Colonic mucosa (tissue), 4 donors: ENCODE data around the gene EEFSEC. TPM values are rescaled to one million over a fixed set of nuclear protein-coding genes. Genes with fewer than 3 reads are reported as not detected.

Source experiments
- DNase-seq: peaks from one replicate; pipeline ENCODE4 v3.0.0-alpha.2; 2020
- H3K27ac ChIP-seq: fragments of 200-600 bp; one replicate; pipeline ENCODE4 v1.8.0; 2021
- H3K27me3 ChIP-seq: fragments of 200-600 bp; one replicate; pipeline ENCODE4 v1.8.0; 2021
- H3K36me3 ChIP-seq: fragments of 200-600 bp; one replicate; pipeline ENCODE4 v1.8.0; 2021
- H3K4me1 ChIP-seq: fragments of 200-600 bp; one replicate; pipeline ENCODE4 v1.8.0; 2021; ENCODE audit warnings: mild to moderate bottlenecking
- H3K4me3 ChIP-seq: fragments of 200-600 bp; one replicate; pipeline ENCODE4 v1.8.0; 2021
- H3K9ac ChIP-seq, 2 donors: one replicate each; pipeline ENCODE4 v1.7.0; 2013; ENCODE audit warnings: control low read depth in 2 of 2, low read depth in 2 of 2, low read length in 2 of 2
- H3K9me3 ChIP-seq: fragments of 200-600 bp; one replicate; pipeline ENCODE4 v1.8.0; 2021
- CTCF ChIP-seq: fragments of 200-600 bp; IDR thresholded peaks from one replicate; pipeline ENCODE4 v1.8.0; 2022; ENCODE audit warnings: antibody characterized with exemption, mild to moderate bottlenecking
- intact Hi-C: fragments of 100-400 bp; cut with DNase I; formaldehyde crosslinking; loops from one replicate; pipeline ENCODE4 v1.14.1; 2022
- total RNA-seq, 2 donors: library from RNA; stranded (reverse); fragmentation: NEBNext Ultra II Directional in 1 of 2; extraction: Animal tissue kit (Norgen Biotek cat#: 25700) in 1 of 2; gene quantifications; one replicate each; pipeline ENCODE4 v1.2.1, GENCODE V29; 2021
- donor health status: healthy.
- donor health status: DM: no; HTN: no; CAD: no.
- donor health status: DM: no; HTN: no; CAD: no.

The EEFSEC gene
- total RNA-seq, 2 donors from 2014 or later = 8.6 to 16.6 TPM

DNA sequence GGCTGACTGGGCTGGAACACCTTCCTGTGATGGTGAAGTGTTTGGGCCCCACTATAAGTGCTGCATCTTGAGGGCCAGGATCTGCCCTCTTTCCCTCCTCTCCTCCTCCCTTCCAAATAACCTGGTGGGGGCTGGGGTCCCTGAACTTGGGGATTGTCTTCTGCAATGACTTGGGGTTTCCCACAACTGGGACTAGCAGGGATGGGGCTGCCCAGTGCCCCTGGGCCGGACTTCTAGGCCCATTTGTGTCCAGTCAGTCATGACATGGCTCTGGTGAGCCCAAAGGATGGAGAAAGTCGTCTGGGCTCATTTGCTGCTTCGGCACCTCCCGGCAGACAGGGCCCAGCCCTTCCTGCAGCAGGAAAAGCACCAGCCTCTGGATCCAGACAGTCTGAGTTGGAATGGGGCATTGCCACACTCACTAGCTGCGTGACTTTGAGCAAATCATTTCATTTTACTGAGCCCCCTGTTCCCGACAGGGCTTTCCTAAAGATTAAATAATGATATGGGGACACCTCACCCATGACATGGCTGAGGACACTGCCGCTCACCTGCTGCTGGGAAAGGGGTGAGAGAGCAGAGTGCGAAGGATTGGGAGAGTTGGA is 200.2 kb downstream of the EEFSEC start:
- intact Hi-C loops = no loop called here
- H3K9me3 ChIP-seq = no peaks in the 10 kb centered on the region
- H3K9ac ChIP-seq = no peak overlapping the region
- no peaks in the 10 kb centered on the region for H3K36me3 ChIP-seq
- H3K4me1 ChIP-seq = no peaks in the 10 kb centered on the region
- no peak for TF ChIP-seq CTCF
- H3K27ac ChIP-seq = no peak overlapping the region
- H3K27me3 ChIP-seq = no peaks in the 10 kb centered on the region
- DNase-seq = no peak
- no peak overlapping the region for H3K4me3 ChIP-seq

DNA sequence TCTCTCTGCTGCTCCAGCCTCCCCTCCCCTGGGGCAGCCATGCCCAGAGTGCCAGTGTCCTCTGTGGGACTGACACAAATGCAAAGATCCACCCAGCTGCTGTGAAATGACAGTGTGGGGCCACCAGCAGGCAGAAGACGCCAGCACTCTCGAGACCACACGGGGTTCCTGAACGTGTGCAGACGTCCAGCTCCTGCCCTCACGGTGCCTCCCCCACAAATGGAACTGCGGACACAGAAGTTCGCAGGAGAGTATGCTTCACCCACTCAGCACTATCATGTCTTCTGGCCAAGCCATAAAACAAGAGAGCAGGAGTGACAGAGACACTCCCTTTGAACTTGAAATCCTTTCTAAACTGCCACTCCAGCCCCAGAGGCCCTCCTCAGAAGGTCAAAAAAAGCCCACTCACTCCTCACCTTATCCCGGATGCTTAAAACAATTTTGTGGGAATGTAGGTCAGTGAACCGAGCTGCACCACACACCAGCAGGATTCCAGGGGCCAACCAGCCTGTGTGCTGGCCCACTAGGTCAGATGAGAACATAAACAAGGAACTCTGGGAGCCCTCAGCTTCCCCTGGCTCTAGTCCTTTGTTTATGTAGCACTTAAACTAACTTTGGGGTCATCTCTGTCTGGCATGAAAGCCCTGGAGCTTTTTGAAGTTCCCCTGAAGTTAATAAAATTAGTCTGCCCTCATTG is 200.9 kb downstream of the EEFSEC start:
- Histone ChIP-seq H3K27ac (no peak overlapping the region), H3K36me3 (no peaks in the 10 kb centered on the region), H3K27me3 (no peaks in the 10 kb centered on the region), H3K4me3 (no peak overlapping the region), H3K9me3 (no peaks in the 10 kb centered on the region), H3K4me1 (no peaks in the 10 kb centered on the region), H3K9ac (no peak overlapping the region)
- TF ChIP-seq CTCF = no peak
- DNase-seq = no peak
- intact Hi-C loops = no loop called here

GRCh38 chr3:128354788-128355542 is 201.7 kb downstream of the EEFSEC start:
- TF ChIP-seq CTCF = no peak
- Histone ChIP-seq H3K27me3 (no peaks in the 10 kb centered on the region), H3K9ac (no peak overlapping the region), H3K36me3 (no peaks in the 10 kb centered on the region), H3K27ac (no peak overlapping the region), H3K4me1 (no peaks in the 10 kb centered on the region), H3K9me3 (no peaks in the 10 kb centered on the region), H3K4me3 (no peak overlapping the region)
- intact Hi-C loops = no loop called here
- no peak for DNase-seq

- Histone ChIP-seq H3K36me3 (no peaks in the 10 kb centered on the region), H3K4me1 (no peaks in the 10 kb centered on the region), H3K27me3 (no peaks in the 10 kb centered on the region), H3K4me3 (no peak overlapping the region), H3K9ac (no peak overlapping the region), H3K9me3 (no peaks in the 10 kb centered on the region), H3K27ac (no peak overlapping the region)
- DNase-seq = no peak
- no peak for TF ChIP-seq CTCF
- intact Hi-C loops = no loop called here
Observed at GRCh38 chr3:128355543-128355919, 202.2 kb downstream of the EEFSEC start.

DNA sequence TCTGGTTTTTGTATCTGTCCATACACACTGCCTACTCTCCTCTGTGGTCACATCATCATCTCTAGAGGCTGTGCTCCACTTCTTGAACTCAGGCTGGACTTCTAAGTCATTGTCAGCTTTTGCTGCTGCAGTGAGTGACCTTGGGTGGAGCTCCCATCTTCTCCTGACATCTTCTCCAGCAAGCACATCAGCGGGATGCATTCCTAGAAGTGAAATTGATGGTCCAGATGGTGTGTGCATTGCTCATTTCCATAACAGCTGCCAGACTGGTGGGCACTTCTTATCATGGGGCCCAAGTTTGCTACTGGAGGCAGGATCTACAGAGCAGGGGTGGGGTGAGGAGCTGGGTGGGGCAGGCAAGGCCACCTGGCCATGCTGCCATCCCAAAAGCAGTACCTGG is 203.5 kb downstream of the EEFSEC start:
- intact Hi-C loops = no loop called here
- Histone ChIP-seq H3K4me1 (no peaks in the 10 kb centered on the region), H3K27me3 (no peaks in the 10 kb centered on the region), H3K9ac (no peak overlapping the region), H3K9me3 (no peaks in the 10 kb centered on the region), H3K36me3 (no peaks in the 10 kb centered on the region), H3K4me3 (no peak overlapping the region), H3K27ac (no peak overlapping the region)
- no peak for TF ChIP-seq CTCF
- DNase-seq = no peak
